T1000 (cell line): Measurements from ENCODE around the gene MNT.

Experiments used
- DNase-seq: peaks from one replicate; lab custom pipeline; 2025; ENCODE audit warnings: mixed read lengths; lab: John Stamatoyannopoulos, UW

Gene MNT

DNA sequence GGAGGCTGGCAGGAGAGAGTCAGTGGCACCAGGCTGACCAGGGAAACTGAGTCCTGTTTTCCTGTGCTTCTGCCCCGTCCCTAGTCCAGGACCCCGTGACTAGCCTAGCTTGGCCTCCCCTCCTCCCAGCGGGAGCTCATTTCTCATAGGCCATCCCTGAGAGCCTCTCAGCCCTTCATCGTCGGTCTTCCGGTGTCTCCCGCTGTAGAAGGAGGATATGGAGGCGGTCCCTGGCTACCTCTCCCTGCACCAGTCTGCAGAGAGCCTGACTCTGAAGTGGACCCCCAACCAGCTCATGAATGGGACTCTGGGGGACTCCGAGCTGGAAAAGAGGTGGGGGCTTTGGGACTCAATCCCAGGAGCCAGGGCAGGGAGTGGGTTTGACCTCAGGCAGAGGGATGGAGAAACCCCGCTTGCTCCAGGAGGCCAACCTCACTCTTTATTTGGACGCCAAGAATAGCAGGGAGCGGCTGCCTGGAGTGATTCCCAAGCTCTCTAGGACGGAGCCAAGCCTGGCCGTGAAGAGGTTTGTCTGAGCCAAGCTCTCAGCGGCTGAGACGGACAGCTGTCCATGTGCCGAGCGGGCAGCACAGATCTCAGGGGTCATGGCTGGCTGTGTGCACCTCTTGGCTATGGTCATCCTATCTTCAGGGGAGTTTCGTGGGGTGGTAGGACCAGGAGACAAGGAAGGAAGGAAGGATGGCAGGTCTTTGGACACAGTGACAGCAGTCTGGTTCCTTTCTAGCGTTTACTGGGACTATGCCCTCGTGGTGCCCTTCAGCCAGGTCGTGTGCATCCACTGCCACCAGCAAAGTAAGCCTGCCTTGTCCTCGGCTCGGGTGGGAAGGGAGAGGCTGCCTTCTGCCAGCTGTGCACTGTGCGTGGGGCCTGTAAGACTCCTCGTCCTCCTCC, 36.8 kb downstream of the MNT start:
- no peak for DNase-seq

DNA sequence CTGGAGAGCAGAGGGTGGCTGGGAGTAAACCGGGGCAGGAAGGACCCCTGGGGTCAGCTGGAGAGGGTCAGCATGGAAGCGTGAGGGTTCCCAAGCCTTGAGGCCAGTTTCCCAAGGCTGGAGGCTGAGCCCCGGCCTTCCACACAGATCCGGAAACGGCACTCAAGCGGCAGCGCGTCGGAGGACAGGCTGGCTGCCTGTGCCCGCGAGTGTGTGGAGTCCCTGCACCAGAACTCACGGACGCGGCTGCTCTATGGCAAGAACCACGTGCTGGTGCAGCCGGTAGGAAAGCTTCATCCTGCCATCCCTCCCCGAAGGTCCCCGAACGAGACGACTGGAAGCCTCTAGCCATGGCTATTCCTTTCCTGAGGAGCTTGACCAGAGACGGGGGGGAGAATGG, 37.5 kb downstream of the MNT start:
- no peak for DNase-seq

DNA sequence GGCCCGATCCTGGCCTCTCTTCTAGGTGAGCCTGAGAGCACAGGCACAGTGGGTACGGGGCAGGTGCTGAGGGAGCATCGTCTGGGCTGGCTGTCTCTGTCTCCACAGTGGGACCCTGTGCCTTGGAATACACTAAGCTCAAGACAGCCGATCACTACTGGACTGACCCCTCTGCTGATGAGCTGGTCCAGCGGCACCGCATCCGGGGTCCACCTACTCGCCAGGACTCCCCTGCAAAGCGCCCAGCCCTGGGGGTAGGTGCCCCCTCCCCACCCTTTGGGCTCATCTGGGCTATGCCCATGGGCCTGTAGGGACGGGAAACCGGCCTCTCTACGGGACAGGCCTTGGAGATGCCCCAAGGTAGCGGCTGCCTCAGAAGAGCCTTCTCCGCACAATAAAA, 38.0 kb downstream of the MNT start:
- DNase-seq, result no peak

DNA sequence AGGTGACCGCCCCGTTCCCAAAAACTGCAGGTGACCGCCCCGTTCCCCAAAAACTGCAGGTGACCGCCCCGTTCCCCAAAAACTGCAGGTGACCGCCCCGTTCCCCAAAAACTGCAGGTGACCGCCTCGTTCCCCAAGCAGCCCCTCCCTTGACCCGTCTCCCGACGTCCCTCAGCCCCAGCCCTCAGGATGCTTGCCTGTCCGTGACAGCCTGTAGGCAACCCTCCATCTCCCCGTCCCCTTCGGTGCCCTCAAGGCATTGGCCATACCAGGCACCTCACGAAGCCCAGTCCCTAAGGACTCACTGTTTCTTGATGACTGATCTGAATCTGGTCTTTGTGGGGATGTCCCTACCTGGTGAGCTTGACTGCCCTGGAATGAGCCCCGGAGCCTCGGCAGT, 38.4 kb downstream of the MNT start:
- no peak for DNase-seq

DNA sequence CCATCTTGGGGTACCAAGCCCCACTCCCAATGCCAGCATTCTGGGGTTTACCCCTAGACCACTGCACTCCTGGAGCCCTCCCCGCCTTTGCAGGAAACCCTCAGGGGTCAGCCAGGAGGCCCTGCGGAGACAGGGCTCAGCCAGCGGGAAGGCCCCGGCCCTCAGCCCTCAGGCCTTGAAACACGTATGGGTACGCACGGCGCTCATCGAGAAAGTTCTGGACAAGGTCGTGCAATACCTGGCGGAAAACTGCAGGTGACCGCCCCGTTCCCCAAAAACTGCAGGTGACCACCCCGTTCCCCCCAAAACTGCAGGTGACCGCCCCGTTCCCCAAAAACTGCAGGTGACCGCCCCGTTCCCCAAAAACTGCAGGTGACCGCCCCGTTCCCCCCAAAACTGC, 38.8 kb downstream of the MNT start:
- DNase-seq, result no peak

DNA sequence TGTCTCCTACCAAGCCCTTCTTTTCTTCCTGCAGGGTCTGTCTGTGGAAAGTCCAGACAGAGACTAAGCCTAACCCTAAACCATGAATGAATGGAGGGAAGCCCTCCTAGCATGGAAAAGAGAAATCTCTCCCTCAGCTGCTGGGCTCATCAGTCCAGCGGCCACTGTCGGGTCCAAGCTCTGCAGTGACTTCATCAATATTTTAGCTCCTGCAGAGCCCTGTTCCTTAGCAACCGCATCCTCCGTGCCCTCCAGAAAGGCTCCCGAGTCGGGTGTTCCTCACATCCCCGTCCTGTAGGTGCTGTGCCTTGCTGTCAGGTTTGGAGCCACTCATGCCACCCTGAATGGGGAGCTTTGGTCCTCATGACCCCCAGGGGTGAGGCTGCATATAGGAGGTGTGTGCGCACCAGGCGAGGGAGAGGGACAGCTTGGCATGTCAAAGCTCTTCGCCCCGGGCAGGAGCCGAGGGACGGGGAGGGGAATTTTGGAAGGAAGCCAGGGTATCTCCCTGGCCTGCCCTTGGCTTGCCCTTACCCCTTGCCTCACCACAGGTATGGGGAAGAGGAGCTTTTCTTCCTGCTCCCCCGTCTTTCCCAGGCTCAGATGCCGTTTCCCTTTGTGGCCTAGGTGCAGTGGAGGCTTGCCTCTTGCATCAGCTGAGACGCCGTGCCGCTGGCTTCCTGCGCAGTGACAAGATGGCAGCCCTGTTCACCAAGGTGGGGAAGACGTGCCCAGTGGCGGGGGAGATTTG, 39.7 kb downstream of the MNT start:
- no peak for DNase-seq

DNA sequence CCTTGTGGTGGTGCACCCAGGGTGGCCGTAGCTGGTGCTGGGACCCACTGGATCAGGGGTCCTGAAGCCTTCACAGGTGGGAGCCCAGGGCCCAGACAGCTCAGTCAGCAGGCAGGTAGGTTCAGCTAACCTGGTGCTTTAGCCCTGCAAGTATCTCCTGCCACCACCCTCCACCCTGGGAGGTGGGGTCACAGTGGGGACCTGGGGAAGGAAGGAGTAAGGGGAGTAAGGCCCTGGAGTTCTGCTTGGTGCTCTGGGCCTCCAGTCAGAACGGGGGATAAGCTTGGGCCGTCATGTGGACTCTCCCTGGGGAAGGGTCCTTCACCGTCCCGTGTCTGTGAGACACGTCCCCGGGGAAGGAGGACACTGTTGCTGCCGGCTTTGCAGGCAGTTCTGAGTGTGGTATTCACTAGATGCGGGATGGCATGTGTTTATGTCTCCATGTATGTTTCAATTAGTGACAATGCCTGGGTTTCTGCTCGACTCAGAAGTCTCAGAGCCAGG, 42.9 kb downstream of the MNT start:
- no peak for DNase-seq

DNA sequence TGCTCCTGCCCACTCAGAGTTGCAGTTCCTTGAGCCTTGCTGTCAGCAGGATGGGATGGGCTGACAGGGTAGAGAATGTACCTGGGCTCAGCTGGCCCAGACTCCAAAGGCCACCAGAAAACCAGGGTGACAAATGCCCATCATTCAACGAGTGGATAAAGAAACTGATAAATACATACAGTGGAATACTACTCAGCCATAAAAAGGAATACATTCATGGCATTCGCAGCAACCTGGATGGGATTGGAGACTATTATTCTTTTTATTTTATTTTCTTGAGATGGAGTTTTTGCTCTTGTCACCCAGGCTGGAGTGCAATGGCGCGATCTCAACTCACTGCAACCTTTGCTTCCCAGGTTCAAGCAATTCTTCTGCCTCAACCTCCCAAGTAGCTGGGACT, 43.6 kb downstream of the MNT start:
- DNase-seq, result no peak

DNA sequence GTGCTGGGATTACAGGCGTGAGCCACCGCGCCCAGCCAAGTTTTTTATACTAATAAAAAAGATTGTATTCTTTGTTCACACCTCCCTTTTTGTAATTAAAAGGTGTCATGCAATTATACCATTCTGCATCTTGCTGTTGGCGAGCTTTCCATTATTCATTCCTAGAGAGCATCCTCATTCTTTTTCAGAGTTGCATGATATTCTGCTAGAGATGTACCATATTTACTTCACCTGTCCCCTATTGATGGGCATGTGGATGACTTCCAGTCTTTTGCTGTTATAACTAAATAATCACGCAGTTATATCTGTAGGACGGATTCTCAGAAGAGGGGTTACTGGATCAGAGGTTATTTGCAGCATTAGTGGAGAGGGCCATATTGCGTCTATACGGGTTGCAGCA, 46.5 kb downstream of the MNT start:
- DNase-seq, result no peak

DNA sequence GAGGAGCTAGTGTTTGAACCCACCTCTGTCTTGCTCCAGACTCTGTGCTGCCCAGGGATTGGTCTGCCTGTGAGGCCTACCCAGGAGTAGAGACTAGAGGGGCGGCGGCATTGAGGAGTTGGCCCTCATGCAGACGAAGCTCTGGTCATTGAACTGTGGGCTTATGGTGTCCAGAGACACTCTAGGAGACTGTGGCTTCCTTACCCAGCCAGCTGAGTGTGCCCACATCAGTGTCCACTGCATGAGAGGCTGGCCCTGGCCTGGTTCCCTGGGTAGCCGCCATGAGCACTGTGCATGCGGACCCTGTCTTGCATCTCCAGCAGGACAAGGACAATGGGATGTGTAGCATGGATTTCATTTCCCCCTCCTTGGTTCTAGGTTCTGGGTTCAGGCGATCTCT, 49.6 kb downstream of the MNT start:
- no peak for DNase-seq

DNA sequence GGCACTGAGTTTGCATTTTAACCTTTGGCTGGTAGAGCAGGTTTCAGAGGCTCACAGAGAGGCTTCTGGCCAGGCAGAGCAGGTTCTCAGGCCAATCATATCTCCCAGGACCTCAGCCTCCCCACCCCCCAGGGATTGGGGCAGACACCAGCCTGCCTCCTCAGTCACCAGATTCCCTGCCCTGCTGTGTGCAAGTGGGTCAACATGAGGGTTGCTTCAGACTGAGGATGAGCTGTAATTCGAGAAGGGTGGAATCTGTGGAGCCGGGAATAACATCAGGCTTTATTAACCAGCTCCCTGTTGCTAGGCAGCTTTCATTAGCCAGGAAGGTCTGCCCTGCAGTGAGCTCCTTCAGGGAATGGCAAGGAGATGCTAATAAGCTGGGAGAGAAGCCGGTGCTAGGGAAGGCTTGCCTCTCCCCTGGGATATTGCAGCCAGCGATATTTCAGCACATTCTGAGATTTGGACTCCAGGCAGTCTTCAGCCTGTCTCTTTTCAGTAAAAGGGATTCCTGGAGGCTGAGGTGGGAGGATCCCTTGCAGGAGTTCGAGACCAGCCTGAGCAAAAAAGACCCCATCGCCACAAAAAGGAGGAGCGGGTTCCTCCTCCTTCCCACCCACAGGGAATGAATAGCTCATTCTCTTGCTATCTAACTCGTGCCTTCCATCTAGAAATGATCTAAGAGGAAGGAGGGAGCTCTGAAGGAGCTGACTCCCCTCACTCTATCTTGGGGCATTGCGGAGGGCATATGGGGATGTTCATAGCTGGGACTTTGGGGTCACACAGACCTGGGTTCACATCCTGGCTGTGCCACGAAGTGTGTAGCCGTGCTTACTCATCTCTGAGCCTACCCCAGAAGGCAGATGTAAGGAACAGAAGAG, 52.8 kb downstream of the MNT start:
- peak; percentile 68 for DNase-seq

DNA sequence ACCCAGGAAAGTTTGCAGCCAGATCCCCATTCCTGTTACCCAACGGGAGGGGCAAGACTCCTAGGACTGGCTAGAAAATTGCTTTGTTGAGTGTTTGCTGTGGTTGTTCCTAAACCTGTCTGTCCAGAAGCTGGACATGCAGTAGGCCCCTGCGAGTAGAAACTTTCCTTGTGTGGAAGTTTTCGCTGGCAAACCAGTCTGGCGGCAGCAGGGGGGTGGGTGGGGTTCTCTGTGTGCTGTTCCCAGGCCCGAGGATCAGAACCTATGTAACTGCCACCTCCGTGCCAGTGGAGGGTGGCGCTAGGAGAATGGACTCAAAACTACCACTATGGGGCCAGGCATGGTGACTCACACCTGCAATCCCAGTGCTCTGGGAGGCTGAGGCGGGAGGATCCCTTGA, 54.4 kb downstream of the MNT start:
- no peak for DNase-seq

DNA sequence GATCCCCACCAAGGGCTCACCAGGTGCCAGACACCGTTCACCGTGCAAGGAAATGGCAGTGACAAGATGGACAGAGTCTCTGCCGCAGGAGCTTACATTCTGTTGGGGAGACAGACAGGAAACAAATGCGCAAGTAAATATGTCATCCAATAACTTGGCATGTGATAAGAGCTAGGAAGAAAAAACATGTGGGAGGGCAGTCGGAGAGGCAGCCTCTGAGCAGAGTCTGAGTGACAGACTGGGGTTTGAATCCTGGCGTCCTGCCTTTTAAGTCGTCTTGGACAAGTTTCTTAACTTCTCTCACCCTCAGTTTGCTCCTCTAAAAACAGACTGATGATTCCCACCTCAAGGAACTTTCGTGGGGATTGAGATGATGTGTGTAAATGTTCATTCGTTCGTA, 56.3 kb downstream of the MNT start:
- no peak for DNase-seq

DNA sequence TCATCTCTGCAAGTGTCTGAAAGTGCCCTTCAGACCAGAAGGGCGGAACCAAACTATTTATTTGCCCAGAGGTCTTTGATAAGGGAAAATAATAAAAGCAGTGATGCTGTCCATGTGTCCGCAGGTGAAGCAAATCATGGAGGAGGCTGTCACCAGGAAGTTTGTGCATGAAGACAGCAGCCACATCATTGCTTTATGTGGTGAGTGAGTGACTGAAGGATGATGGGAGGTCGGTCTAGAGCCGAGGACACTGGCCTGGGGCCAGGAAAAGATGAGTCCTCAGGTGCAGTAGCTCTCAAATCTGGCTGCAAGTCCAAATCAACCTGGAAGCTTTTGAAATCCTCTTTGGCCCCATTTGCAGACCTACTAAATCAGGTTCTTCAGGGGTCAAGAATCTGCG, 57.4 kb downstream of the MNT start:
- no peak for DNase-seq

DNA sequence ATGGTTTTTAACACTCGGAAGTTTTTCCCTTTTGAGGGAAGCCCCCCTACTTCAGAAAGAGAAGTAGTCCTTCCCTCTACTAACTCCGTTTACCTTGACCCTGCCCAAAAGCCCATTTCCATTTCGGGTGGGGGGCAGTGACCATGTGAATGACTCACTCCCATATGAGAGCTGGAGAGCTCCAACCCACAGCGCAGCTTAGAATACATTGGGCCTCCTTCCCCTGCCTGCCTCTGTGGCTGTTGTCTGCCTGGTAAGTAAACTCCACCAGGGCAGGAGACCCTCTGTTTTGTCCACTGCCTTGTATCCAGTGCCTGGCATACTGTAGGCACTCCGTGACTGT, 62.6 kb downstream of the MNT start:
- DNase-seq, result no peak

DNA sequence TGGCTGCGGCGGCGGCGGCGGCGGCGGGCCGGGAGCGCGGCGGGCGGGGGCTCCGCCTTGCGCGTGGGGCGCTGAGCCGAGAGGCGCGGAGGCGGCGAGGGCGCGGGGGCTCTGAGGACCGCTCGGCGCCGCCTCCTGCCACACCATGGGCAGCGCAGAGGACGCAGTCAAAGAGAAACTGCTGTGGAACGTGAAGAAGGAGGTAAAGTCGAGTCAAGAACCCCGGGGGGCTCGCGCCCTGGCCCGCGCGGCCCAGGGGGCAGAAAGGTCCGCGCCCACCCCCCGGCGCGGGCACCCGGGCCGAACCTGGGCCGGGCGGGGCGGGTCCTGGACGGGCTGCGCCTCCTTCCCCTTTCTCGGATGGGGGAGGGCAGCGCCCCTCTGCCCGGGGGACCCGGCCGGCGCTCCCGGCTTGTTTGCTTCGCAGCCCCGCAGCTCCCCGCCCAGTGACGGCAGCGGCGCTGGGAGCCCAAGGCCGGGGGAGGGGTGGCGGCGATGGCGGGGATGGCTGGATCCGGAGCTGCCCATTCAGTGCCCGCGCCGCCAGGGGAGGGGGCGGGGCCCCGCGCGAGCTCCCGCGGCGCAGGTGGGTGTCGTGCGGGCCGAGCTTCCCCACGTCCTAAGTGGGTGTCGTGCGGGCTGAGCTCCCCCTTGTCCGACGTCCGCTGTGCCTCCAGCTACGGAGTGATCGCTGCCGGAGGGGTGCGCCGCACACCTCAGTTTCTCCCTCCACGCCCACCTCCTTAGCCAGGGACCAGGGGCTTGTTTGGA, 63.1 kb downstream of the MNT start:
- DNase-seq, result peak; percentile 34

DNA sequence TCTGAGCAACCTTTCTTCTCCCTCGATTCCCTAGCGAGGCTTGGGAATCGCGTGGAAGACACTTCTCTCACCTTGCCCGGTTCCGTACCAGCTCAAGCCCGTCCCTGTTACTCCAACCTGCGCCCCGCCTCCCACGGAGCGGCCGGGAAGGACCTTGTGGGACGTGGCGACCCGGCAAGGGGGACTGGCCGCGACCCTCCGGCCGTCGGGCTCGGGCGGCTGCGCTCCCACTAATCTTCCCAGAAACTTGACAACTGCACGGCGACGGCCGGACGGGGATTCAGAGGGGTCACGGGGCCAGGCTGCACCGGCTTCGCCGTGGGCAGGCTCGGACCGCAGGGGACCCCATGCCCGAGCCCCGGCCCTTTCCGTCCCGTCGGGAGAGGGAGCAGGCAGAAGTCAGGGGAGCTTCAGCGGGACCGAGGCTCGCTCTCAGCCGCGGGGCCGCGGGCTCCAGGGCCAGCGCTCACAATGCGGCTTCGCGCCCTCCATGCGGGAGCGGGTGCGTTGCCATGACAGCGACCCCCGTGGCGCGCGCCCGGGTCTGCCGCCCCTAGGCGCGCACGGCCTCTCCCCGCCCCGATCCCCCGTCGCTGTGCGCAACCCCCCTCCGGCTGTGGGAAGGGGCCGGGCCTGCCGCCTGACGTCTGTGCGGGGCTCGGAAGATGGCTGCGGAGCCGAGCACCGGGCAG, 63.9 kb downstream of the MNT start, which contains the start of gene SGSM2:
Gene SGSM2 (plus strand): TSS at position 650 of the 692 bp plus-strand sequence. CDS start 188 bp downstream, outside the sequence.
- DNase-seq, result peak; percentile 41

DNA sequence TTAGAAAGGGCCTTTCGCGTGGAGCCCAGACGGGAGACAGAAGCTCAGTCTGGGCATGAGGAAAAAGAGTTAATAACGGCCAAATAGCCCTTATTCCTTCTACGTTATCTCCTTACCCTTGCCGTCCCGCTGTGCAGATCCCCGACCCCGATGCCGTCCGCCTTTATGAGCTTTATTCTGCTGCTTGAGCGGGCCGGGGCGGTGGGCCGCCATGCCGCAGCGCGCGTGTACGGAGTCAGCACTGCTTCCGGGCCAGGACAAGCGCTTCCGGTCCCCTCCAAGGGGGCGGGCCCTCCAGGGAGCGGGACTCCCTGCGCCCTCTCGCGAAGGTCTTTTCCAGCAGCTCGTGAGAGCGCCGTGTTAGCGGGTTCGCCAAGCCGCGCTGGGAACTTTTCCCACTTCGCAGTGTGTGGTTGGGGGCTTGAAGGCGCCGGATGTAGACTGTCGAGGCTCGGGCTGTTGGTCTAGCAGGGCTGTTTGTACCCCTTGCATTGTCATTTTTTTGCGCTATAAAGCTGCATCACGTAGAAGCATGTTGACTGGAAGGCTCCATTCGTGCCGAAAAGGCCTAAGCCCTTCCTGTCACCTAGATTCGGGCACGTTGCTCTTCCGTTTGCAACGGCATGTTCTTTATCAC, 64.5 kb downstream of the MNT start, which contains the start of gene TSR1:
Gene TSR1 (minus strand): TSS at position 243 of the 637 bp plus-strand sequence. CDS start 30 bp downstream, at position 213.
- DNase-seq, result peak; percentile 82

DNA sequence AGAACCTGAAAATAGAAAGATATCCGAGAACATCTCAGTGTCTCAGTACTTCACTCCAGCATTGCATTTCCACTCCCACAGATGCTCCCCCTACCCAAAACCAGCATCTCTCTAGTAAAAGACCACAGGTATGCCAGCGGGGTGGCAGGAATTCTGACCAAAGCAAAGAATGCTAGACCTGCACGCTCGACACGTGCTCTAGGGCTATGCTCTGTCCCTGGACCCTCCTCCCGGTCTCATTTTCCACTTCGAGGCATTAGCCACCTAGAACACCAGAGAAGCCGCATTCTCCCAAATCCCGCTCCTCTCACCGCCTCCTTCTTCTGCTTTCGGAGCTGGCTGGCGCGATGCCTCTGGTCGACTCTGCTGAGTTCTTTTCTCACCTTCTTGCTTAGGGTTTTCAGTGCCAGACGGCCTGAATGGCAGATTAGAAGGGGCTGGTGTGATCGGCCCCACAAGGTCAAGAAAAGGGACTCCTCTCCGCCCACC, 65.1 kb downstream of the MNT start:
- no peak for DNase-seq
